Neural progenitor cell (in vitro differentiated cells): Measurements from ENCODE around the gene BGLAP. TPM values are rescaled to one million over a fixed set of nuclear protein-coding genes. Genes with fewer than 3 reads are reported as not detected.

Experiments
- DNase-seq: peaks from one replicate; pipeline ENCODE4 v3.0.0-alpha.2; 2016; ENCODE audit warnings: low spot score
- H2AFZ ChIP-seq: fragments of 200-600 bp; sonication (generic); replicated peaks from 2 replicates; pipeline ENCODE4 v1.6.1; 2016; ENCODE audit warnings: antibody characterized with exemption
- H3F3A ChIP-seq: fragments of 200-600 bp; sonication (generic); 2 replicates; pipeline ENCODE4 v1.6.1; 2016; ENCODE audit warnings: antibody characterized with exemption, low read depth
- H3K27ac ChIP-seq: fragments of 200-600 bp; sonication (generic); 2 replicates; pipeline ENCODE4 v1.5.1; 2016; ENCODE audit warnings: mild to moderate bottlenecking
- H3K27me3 ChIP-seq: fragments of 200-600 bp; sonication (generic); 2 replicates; pipeline ENCODE4 v1.6.1; 2016; ENCODE audit warnings: mild to moderate bottlenecking, moderate library complexity
- H3K36me3 ChIP-seq: fragments of 200-600 bp; sonication (generic); 2 replicates; pipeline ENCODE4 v1.5.1; 2016
- H3K4me1 ChIP-seq: fragments of 200-600 bp; sonication (generic); 2 replicates; pipeline ENCODE4 v1.6.1; 2016; ENCODE audit warnings: mixed run types
- H3K4me2 ChIP-seq: fragments of 200-600 bp; sonication (generic); 2 replicates; pipeline ENCODE4 v1.6.1; 2016
- H3K4me3 ChIP-seq: fragments of 200-600 bp; sonication (generic); 2 replicates; pipeline ENCODE4 v1.5.1; 2016
- H3K79me2 ChIP-seq: fragments of 200-600 bp; sonication (generic); 2 replicates; pipeline ENCODE4 v1.6.1; 2016; ENCODE audit warnings: low read depth
- H3K9ac ChIP-seq: fragments of 200-600 bp; sonication (generic); 2 replicates; pipeline ENCODE4 v1.6.1; 2016
- H3K9me3 ChIP-seq: fragments of 200-600 bp; sonication (generic); 2 replicates; pipeline ENCODE4 v1.5.1; 2016; ENCODE audit warnings: low read depth
- H4K20me1 ChIP-seq: fragments of 200-600 bp; sonication (generic); 2 replicates; pipeline ENCODE4 v1.6.1; 2016; ENCODE audit warnings: low read depth
- H3K27ac Mint-ChIP-seq: 3 replicates; pipeline ENCODE4 v1.8.0; 2021; ENCODE audit warnings: mixed read lengths
- H3K27me3 Mint-ChIP-seq: 2 replicates; pipeline ENCODE4 v1.8.0; 2022; ENCODE audit warnings: low read depth, mild to moderate bottlenecking, inconsistent platforms, moderate library complexity, mixed read lengths; ENCODE audit not compliant: insufficient read depth
- H3K36me3 Mint-ChIP-seq: 3 replicates; pipeline ENCODE4 v1.8.0; 2021; ENCODE audit warnings: mixed read lengths
- H3K4me1 Mint-ChIP-seq: 3 replicates; pipeline ENCODE4 v1.8.0; 2021; ENCODE audit warnings: mixed read lengths
- H3K4me3 Mint-ChIP-seq: 3 replicates; pipeline ENCODE4 v1.8.0; 2021; ENCODE audit warnings: mild to moderate bottlenecking, moderate library complexity, mixed read lengths
- H3K9me3 Mint-ChIP-seq: 3 replicates; pipeline ENCODE4 v1.8.0; 2020; ENCODE audit warnings: mixed read lengths
- EZH2 ChIP-seq: fragments of 200-600 bp; sonication (generic); IDR thresholded peaks from 2 replicates; pipeline ENCODE4 v1.6.1; 2017; ENCODE audit warnings: antibody characterized with exemption, mild to moderate bottlenecking, moderate library complexity
- EZH2phosphoT487 ChIP-seq: fragments of 200-600 bp; sonication (generic); IDR thresholded peaks from 2 replicates; pipeline ENCODE4 v1.6.1; 2017; ENCODE audit warnings: antibody characterized with exemption
- total RNA-seq: library from RNA; depleted of rRNA; stranded (reverse); fragments of >200 nt; gene quantifications from 2 replicates; pipeline ENCODE4 v1.2.3, GENCODE V29; 2015; ENCODE audit warnings: low replicate concordance
- TF ChIP-seq, protein P1 (sequence below): fragments of 200-600 bp; sonication (generic); IDR thresholded peaks from 2 replicates; pipeline ENCODE4 v1.5.1; 2017; ENCODE audit warnings: antibody characterized with exemption, mild to moderate bottlenecking

BGLAP gene
- total RNA-seq, 1 donor from 2014 or later: 0.22 TPM

DNA sequence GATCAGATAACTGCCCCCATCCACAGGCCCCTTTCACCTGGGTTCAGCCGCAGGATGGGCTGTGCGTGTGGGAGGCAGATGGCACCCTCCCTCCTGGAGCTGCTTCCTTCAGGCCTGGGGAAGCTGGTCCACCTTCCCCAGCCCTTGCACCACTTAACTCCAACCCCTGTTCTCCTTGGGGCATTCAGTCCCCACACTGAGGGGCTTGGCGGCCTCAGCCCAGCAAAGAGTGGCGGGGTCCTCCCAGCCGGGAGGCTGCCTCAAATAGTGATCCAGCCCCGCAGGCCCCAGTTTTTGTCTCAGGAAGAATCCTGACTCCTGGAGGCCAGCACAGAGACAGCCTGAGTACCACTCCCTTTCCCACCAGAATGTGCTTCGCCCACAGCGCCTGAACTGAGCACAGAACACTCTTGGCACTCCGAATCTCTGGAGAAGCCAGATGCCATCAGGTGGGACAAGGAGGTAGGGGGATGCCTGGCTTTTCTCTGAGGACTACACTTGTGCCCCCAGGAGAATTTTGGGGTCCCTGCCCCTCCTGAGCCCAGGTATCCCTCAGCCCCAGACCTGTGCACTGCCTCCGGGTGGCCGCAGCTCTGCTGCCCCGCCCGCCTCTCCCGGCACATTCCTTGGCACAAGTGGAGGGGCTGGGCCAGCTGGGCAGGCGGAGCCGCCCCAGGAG, 4.9 kb downstream of the BGLAP start:
- H3F3A ChIP-seq: peaks cover 19% of the 10 kb centered on the region
- no peak for TF ChIP-seq EZH2
- TF ChIP-seq, protein P1, sequence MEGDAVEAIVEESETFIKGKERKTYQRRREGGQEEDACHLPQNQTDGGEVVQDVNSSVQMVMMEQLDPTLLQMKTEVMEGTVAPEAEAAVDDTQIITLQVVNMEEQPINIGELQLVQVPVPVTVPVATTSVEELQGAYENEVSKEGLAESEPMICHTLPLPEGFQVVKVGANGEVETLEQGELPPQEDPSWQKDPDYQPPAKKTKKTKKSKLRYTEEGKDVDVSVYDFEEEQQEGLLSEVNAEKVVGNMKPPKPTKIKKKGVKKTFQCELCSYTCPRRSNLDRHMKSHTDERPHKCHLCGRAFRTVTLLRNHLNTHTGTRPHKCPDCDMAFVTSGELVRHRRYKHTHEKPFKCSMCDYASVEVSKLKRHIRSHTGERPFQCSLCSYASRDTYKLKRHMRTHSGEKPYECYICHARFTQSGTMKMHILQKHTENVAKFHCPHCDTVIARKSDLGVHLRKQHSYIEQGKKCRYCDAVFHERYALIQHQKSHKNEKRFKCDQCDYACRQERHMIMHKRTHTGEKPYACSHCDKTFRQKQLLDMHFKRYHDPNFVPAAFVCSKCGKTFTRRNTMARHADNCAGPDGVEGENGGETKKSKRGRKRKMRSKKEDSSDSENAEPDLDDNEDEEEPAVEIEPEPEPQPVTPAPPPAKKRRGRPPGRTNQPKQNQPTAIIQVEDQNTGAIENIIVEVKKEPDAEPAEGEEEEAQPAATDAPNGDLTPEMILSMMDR: no peak
- TF ChIP-seq EZH2phosphoT487: no peak
- peaks cover 6% of the 10 kb centered on the region for H3K4me1 ChIP-seq
- Mint-ChIP-seq H3K4me1 (peaks cover 5% of the 10 kb centered on the region), H3K9me3 (no peaks in the 10 kb centered on the region), H3K27ac (no peak overlapping the region), H3K4me3 (no peak overlapping the region), H3K36me3 (peaks cover 3% of the 10 kb centered on the region), H3K27me3 (peaks cover 9% of the 10 kb centered on the region)
- peak overlapping the region; percentile 41 for H3K27ac ChIP-seq
- no peaks in the 10 kb centered on the region for H3K27me3 ChIP-seq
- H3K4me3 ChIP-seq: no peak overlapping the region
- no peak overlapping the region for H2AFZ ChIP-seq
- no peak overlapping the region for H3K9ac ChIP-seq
- peak; percentile 31 for DNase-seq
- H3K79me2 ChIP-seq: no peaks in the 10 kb centered on the region
- H3K36me3 ChIP-seq: no peaks in the 10 kb centered on the region
- no peaks in the 10 kb centered on the region for H4K20me1 ChIP-seq
- no peak overlapping the region for H3K4me2 ChIP-seq
- no peaks in the 10 kb centered on the region for H3K9me3 ChIP-seq

DNA sequence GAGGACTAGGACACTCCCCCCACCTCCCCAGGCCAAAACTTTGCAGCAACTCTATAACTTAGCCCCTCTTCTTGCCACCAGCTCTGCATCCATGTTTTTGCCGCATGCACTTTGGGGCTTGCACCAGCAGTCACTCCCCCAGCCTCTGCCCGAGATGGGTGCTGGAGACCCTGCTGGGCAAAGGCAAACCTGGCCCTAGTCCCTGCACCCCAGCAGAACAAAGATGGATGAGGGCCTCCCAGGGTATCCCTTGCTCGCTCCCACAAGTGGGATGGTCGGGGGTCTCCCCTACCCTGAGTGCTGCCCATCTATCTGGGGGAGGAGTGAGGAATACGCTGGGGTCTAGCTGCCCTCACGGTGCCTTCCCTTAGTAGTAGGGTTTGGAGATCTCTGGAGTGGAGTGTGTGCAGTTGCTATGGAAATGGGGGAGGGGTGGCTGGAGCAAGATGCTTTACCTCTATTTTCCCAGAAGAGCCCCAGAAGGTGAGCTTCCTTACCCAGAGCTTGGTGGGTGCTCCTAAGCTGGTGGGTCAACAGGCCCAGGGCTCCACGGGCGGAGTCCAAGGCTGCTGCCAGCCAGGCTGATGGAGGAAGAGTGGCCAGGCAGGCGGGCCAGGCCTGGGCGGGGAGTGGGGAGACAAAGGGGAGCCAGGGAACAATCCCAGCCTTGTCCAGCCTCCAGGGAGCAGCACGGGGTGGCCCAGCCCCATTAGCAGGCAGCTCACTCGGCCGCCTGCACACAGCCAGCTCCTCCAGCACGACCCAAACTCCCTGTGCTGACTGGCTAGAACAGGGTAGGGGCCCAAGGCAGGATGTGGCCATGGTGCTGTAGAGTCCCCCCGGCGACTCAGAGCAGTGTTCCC, 5.7 kb downstream of the BGLAP start, which contains the start of gene PAQR6:
Gene PAQR6 (minus strand): TSS at position 597 of the 863 bp plus-strand sequence. CDS start 1,325 bp downstream, outside the sequence.
- peak; percentile 68 for DNase-seq
- peaks cover 6% of the 10 kb centered on the region for H3K4me1 ChIP-seq
- peaks cover 19% of the 10 kb centered on the region for H3F3A ChIP-seq
- H2AFZ ChIP-seq: no peak within 1 kb of the TSS
- peak within 1 kb of the TSS; percentile 80 for H3K27ac ChIP-seq
- H3K9me3 Mint-ChIP-seq: no peaks in the 10 kb centered on the region
- no peak within 1 kb of the TSS for H3K4me3 ChIP-seq
- no peaks in the 10 kb centered on the region for H3K36me3 ChIP-seq
- no peaks in the 10 kb centered on the region for H4K20me1 ChIP-seq
- peaks cover 9% of the 10 kb centered on the region for H3K27me3 Mint-ChIP-seq
- TF ChIP-seq EZH2phosphoT487 (no peak), EZH2 (no peak)
- TF ChIP-seq, protein P1: no peak
- no peak within 1 kb of the TSS for H3K4me3 Mint-ChIP-seq
- H3K9me3 ChIP-seq: no peaks in the 10 kb centered on the region
- no peak within 1 kb of the TSS for H3K4me2 ChIP-seq
- H3K4me1 Mint-ChIP-seq: peaks cover 5% of the 10 kb centered on the region
- H3K9ac ChIP-seq: no peak within 1 kb of the TSS
- peaks cover 6% of the 10 kb centered on the region for H3K36me3 Mint-ChIP-seq
- no peaks in the 10 kb centered on the region for H3K79me2 ChIP-seq
- H3K27ac Mint-ChIP-seq: no peak within 1 kb of the TSS
- H3K27me3 ChIP-seq: no peaks in the 10 kb centered on the region

DNA sequence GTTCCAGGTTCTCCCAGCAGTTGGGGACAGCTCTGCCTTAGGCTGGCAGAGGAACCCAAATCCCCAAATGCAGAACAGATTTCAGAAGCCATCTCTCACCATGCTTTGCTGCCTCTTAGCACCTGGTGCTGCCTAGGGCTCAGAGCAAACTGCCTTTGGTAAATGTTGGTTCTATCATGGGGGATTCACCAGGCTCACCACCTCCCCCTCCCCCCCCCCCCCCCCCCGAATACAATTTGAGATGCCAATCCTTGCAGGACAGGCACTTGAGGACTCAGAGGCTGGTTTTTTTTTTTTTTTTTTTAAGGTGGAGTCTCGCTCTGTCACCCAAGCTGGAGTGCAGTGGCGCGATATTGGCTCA, 6.3 kb downstream of the BGLAP start:
- peaks cover 19% of the 10 kb centered on the region for H3F3A ChIP-seq

More for the DNA sequence above, 6.3 kb downstream of the BGLAP start:
- Histone ChIP-seq H2AFZ (no peak overlapping the region), H3K36me3 (no peaks in the 10 kb centered on the region), H4K20me1 (no peaks in the 10 kb centered on the region), H3K79me2 (no peaks in the 10 kb centered on the region), H3K4me2 (no peak overlapping the region), H3K9ac (no peak overlapping the region), H3K4me1 (peaks cover 6% of the 10 kb centered on the region), H3K27ac (peak overlapping the region; percentile 80), H3K4me3 (no peak overlapping the region), H3K9me3 (no peaks in the 10 kb centered on the region), H3K27me3 (no peaks in the 10 kb centered on the region)
- H3K27ac Mint-ChIP-seq: no peak overlapping the region
- DNase-seq: no peak
- no peak overlapping the region for H3K4me3 Mint-ChIP-seq
- H3K27me3 Mint-ChIP-seq: peaks cover 9% of the 10 kb centered on the region
- H3K36me3 Mint-ChIP-seq: peaks cover 8% of the 10 kb centered on the region
- no peak for TF ChIP-seq EZH2
- TF ChIP-seq, protein P1: no peak
- no peak for TF ChIP-seq EZH2phosphoT487
- peaks cover 5% of the 10 kb centered on the region for H3K4me1 Mint-ChIP-seq
- no peaks in the 10 kb centered on the region for H3K9me3 Mint-ChIP-seq
